NK-92 (cell line): ENCODE measurements around the gene CD40.

ENCODE experiments used
- DNase-seq: peaks from one replicate; lab custom pipeline; 2025; ENCODE audit not compliant: unreplicated experiment; lab: John Stamatoyannopoulos, UW

The CD40 gene

GRCh38 chr20:46117704-46118467, at the start of gene CD40:
CD40 (plus strand) TSS chr20:46118314; CDS start chr20:46118344, 30 bp downstream.
- DNase-seq: no peak

GRCh38 chr20:46070215-46070900, 47.8 kb upstream of the CD40 start:
- no peak for DNase-seq

GRCh38 chr20:46071573-46071972, 46.5 kb upstream of the CD40 start:
- DNase-seq: no peak

- no peak for DNase-seq
These were observed 45.1 kb upstream of the CD40 start for GRCh38 chr20:46073024-46073423.

GRCh38 chr20:46073443-46073842, 44.7 kb upstream of the CD40 start:
- DNase-seq: no peak

- DNase-seq: no peak
These were observed 44.1 kb upstream of the CD40 start for GRCh38 chr20:46074006-46074405.

- no peak for DNase-seq
These were observed 41.3 kb upstream of the CD40 start for GRCh38 chr20:46076806-46077205.

- DNase-seq: no peak
These were observed 40.3 kb upstream of the CD40 start for GRCh38 chr20:46077642-46078305.

GRCh38 chr20:46078954-46079353, 39.2 kb upstream of the CD40 start:
- DNase-seq: no peak

- DNase-seq: no peak
These were observed 37.0 kb upstream of the CD40 start for GRCh38 chr20:46081074-46081473.

GRCh38 chr20:46083101-46083500, 35.0 kb upstream of the CD40 start:
- DNase-seq: no peak

GRCh38 chr20:46083531-46084061, 34.5 kb upstream of the CD40 start:
- DNase-seq: no peak

GRCh38 chr20:46084805-46085178, 33.3 kb upstream of the CD40 start:
- DNase-seq: no peak

- no peak for DNase-seq
These were observed 32.8 kb upstream of the CD40 start for GRCh38 chr20:46085179-46085851.

- no peak for DNase-seq
These were observed 31.0 kb upstream of the CD40 start for GRCh38 chr20:46087161-46087560.

- no peak for DNase-seq
These were observed 29.5 kb upstream of the CD40 start for GRCh38 chr20:46088409-46089166.

GRCh38 chr20:46089167-46089416, 29.0 kb upstream of the CD40 start:
- no peak for DNase-seq

- DNase-seq: peak; percentile 62
These were observed 28.4 kb upstream of the CD40 start, which contains the start of gene NCOA5 for GRCh38 chr20:46089417-46090388. NCOA5 (minus strand) TSS chr20:46089962; CDS start chr20:46079424, 10,538 bp downstream.
